Activated T-cell treated with anti-CD3 and anti-CD28 coated beads for 4 hours (primary cell): ENCODE data around the gene COPZ2.
"Not testable (repeated sequence)": the region's sequence is repeated elsewhere in the genome, so short reads cannot be mapped to it uniquely, and the experiment has no call there.

Experiments used
- DNase-seq: peaks from one replicate; pipeline ENCODE4 v3.0.0-alpha.2; 2020

COPZ2 gene

DNA sequence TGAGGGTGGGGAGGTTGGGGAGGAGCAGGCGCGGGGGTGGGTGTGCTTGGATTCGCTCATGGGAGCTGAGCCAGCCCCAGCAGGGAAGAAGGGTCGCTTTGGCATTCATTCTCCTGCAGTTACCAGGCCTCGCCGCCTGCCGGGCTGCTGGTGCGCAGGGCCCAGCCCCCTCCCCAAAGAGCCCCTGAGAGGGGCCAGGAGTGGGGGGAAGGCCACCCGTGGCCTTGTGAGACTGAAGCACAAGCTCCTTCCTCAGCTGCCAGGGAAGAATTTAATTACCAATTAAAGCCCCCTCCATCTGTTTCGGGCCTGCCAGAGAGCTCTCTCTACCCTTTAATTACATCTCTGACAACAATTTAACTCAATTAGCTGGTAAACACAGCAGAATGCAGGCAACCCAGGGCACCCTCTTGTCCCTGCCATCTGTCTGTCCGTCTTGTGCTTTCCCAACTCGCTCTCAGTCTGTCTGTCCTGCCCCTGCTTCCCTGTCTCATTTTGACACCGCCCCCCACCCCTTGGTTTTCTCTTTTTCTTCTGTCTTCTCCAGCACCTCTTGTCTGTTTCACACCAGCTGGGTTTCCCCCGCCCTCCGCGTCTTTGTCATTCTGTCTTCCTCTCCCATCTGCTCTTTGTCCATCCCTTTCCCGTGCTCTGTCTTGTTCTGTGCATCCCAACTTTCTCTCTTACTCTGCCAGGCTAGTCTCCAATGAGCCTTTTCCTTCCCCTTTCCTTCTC is 34.0 kb downstream of the COPZ2 start:
- no peak for DNase-seq

DNA sequence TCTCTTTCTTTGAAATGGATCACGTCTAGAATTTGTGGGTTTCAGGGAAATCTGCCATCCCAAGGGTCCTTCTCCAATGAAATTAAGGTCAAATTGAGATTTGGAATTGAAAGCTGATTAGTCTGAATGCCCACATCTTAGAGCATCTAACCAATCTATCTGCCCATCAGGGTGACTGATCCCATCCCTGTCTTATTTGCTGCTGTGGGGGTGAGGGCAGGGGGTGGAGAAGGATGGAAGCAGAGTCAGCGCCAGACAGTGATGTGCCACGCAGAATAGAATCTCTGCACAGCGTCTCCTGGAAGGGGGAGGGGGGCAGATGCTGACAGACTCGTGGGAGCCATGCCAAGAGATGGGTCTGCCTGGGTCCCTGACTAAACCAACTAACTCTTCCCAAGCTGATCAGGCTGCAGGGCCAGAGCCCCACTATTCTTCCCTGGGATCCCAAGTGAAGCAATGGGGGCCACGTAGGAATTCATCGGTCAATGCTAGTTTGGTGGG is 34.6 kb downstream of the COPZ2 start:
- DNase-seq: no peak

DNA sequence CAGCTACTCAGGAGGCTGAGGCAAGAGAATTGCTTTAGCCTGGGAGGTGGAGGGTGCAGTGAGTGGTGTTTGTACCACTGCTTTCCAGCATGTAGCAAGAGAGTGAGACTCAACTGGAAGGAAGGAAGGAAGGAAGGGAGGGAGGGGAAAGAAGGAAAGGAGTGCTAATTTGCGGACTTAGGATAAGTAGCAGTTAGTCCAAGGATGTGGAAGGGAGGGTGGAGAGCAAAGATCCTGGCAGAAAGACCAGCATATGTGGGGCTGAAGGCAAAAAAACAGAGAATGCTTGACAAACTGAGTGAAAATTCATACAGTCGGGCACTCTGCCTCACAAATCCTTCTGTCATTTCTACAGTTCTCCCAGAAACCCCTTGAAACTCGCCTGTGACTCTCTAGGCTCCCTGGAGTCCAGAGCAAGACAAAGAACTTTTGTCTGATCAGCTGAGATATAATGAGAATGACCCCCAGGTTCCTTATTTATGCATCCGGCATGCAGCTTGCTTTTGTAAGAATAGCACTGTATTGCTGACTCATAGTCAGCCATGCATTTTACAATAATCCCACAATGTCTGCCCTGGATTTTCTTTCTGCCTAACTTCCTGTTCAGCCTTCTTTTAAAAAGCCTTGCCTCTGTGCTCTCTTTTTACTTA is 35.2 kb downstream of the COPZ2 start:
- DNase-seq: no peak

DNA sequence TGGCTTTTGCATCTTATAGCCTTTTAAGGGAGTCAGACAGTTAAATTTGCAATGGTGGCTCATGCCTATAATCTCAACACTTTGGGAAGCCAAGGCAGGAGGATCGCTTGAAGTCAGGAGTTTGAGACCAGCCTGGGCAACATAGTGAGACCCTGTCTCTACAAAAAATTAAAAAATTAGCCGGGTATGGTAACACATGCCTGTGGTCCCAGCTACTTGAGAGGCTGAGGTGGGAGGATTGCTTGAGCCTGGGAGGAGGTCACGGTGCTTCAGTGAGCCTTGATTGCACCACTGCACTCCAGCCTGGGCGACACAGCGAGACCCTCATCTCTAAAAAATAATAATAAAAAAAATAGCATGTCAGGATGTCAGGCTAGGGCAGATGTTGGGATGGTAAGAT is 35.9 kb downstream of the COPZ2 start:
- not testable (repeated sequence) for DNase-seq

DNA sequence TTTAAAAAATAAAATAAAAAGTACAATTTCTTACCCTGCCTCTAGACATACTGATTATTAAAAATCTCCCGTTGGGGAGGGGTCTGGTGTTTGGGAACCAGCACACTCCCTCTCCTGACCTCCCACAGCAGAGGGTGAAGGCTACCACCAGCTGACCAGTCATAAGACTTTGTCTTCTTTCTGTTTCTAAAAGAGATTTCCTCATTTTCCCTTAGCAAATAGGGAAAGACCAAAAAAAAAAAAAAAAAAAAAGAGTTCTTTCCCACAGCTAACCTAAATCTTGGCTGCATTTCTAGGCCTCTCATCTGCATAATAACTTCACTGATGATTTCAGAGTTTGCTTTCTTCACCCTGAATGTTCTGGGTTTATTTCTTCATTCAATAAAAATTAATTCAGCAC is 36.4 kb downstream of the COPZ2 start:
- no peak for DNase-seq

DNA sequence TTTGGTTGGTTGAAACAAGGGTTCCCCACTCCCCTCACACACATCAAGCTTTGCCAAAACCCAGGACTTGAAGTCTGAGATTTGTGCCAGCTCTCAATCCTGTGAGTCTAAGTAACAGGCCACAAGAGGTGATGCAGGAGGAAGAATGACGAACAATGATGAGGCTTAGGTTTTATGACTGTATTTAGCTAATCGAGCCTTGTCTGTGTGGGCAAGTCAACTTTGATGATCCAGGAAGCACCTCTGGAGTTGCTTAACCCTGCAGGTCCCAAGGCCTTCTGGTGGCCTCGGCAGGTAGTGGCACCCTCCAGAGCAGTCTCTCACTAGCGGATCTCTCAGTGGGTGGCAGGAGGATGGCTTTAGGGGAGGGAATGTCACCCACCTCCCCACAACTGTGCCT is 38.0 kb downstream of the COPZ2 start:
- DNase-seq: no peak

DNA sequence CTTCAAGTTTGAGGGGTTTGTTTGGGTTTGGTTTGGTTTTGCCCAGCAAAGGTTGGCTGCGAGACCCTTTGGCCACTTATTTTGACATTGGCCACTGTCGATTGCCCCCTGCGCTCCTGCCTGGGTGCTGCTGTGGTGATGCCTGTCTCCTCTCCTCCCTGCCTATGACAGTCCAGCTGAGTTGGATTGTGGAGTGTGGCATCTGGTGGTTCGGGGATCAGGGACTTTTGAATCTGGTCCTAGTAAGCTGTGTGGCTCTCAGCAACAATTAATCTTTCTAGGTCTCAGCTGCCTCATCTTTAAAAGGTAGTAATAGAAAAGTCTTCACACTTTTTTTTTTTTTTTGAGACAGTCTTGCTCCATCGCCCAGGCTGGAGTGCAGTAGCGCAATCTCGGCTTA is 39.6 kb downstream of the COPZ2 start:
- DNase-seq: no peak

DNA sequence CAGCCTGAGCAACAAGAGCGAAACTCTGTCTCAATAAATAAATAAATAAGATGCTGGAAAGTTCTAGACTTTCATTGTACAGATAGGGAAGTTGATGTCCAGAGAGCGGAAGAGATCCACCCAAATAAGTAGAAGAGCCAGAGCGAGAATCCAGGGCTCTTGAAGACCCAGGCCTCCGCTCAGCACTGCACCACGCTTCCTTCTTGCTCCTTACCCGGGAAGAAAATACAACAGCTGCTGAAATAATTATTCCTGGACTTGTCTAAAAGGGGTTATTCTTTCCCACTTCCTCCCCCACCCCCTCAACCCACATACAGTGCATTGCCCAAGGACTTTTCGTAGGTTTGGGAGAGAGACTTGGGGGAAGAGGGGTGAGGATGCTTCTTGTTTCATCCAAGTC is 40.0 kb downstream of the COPZ2 start:
- no peak for DNase-seq

DNA sequence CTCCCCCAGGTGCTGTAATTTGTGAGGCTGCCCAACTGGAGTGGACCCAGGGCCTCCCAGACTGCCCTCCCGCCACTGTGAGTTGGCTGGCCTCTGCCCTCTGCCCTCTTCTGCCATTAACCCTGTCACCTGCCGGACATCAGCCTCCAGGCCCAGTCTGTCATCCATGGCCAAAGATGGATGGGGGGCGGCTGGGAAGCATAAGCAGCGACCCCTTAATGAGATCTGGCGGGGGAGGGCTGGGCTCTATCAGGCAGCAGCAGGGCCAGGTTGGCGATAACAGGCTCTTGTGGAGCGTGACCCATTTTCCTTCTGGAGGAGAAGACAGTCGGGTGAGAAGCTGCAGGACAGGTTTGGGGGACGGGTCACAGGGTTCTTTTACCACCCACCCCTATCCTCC is 41.4 kb downstream of the COPZ2 start:
- no peak for DNase-seq

DNA sequence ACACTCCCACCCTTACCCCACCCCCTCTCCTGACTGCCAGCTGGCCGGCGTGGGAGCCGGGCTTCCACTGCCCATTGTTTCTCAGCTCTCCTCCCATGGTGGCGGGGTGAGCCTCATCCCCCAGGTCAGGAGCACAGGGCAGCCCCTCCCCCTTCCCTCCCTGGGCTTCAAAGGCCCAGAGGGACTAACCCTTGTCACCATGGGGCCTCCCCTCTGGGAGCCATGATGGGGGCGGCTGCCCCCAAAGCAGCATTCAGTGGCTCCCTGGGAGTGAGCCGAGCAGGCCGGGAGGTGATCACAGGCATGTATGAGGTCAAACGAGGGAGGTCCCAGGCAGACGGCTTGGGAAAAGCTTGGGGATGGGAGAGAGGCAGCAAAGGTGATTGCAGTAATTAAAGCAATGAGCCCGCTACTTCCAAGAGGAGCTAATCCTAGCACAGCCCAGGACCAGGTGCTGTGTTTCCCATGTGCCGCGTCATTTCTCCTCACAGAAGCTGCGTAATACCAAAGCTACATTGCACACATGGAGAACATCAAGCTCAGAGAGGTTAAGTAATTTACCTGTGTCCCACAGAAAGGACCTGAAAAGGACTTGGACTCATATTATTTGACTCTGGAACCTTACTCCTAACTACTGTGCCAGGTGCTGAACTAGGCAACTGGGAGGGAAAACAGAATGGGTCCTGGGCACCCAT is 42.2 kb downstream of the COPZ2 start:
- no peak for DNase-seq

DNA sequence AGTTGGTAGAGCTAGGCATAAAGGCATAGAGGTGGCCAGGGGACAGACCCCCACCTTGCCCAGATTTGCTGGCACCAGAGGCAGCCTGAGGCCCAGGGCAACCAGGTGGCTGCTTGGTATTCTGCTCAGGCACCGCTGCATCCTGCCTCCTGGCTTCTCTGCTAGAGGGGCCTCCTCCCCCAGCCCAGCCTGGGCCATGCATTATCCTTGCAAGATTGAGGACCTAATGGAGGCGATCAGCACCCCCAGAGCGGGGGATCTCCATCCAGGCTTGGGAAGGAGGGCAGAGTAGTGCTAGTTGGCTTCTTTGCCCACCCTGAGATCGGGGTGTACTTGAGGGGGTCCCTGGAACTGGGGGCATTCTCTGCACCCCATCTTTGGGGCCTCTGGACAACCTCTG is 42.9 kb downstream of the COPZ2 start:
- DNase-seq: no peak

DNA sequence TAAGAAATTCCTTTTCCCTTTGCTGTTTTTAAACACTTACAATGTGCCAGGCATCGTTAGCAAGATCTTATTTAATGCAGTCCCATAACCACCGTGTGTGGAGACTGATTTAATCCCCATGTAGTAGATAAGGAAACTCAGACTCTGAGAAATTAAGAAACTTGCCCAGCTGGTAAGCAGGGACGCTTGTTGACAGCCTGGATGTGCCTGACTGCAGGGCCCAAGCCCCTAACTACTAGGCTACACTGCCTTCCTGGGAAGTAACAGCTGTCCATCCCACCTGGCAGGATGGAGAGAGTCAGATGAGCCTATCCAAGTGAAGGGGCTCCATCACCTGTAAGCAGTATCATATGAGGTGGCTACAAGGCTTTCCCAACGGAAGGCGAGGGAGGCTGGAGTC is 43.6 kb downstream of the COPZ2 start:
- DNase-seq: no peak

DNA sequence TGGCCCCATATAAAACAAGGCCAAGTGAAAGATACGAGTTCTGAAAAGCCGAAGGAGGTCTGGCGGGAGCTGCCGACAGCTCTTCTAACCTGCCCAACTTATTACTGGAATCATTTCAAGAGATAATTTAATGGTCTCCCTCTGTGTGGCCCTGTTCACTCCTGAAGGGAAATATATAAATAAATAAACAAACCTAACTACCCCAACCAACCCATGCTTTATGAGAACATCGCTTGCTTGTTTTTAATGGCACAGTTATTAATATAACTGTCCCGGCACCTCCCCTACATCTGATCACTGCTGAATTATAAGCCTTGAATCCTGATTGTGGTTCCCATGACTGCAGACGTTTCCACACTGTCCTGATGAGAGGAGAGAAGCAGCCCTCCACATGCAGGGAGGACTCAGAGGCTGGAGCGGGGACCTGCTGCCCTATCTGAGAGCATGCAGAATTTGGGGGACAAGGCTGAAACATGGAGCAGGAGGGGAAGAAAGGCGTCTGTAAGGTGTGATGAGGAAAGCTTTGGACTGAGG is 44.5 kb downstream of the COPZ2 start:
- no peak for DNase-seq

DNA sequence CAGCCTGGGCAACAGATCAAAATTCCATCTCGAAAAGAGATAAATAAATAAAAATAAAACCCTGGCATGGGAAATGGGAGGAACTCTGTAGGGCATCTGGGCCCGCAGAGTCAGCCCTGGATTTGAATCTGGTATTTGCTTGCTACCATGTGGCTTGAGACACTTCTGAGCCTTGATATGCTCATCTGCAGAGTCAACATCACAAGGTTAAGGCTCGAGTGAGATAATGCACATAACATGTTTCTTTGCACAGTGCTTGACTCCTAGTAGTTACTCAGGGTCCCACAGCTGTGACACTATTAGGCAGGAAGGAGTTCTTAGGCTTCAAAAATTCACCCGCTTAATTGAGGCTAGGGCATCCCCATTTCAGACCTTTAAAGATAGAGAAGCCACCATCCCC is 45.4 kb downstream of the COPZ2 start:
- no peak for DNase-seq

DNA sequence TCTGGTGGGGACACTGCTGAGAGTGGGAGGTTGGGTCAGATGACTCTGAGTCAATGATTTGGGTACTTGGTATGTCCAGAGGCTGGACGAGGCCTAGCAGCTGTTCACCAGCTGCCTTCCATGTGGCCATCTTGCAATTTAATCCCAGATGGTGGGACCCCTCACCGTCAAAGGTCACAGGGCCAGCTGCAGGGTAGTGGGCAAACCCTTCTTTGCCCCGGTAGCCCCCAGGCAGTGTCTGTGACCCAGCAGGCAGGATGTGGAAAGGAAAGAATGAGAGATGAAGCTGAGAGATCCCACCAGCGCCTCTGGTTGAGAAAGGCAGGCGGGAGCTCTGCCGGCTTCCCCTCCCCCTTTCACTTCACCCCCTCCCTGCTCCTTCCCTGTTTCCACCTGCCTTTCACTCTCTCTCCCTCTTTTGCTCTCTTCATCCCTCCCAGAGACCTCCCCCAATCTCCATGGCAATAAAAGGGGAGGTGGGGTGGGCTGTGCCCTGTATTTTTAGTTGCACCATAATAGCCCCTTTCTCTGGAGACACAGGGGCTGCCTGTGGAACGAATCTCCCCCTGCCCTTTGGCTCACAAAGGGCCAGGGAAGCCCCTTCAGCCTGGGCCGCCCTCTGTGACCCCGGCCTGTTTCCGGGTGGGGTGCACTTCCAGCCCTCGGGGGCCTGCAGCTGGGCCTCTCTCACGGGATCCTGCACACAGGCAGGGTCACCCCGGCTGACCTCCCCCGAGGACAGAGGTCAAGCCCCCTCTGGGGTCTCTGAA is 46.5 kb downstream of the COPZ2 start:
- DNase-seq: no peak

DNA sequence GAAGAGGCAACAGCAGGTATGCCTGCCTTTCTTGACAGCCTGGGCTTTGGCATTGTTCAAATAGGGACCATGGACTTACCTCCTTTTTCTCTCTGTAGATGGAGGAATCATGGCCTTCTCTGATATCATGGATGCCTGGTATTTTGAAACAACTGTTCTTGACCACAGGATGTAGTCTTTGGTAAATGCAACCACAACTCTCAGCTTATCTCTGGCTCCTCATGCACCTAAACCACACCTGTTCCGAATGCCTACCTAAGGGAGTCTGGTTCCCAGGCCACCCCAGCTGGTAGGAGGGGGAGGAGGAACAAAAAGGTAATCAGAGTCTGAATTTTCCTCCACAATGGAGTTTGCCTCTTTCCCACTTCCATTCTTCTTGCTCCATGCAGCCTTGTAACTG is 47.9 kb downstream of the COPZ2 start:
- DNase-seq: no peak

DNA sequence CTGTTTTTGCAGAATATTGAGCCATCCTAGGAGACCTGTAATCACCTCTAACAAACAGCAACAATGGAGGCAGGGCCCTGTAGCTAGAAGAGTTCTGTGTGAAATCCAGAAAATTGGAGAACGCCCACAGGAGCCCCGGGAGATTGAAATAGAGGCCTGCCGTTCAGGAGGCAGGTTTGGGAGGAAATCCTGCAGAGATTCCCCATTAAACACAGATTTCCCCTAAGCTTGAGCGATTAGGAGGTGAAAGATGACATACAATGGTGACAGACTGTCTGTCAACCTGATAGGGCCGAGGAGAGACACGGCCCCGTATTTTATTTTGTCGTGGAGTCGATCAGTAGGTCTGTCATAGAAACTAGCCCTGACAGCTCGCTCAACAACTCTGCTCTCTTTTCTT is 48.4 kb downstream of the COPZ2 start:
- DNase-seq: no peak

DNA sequence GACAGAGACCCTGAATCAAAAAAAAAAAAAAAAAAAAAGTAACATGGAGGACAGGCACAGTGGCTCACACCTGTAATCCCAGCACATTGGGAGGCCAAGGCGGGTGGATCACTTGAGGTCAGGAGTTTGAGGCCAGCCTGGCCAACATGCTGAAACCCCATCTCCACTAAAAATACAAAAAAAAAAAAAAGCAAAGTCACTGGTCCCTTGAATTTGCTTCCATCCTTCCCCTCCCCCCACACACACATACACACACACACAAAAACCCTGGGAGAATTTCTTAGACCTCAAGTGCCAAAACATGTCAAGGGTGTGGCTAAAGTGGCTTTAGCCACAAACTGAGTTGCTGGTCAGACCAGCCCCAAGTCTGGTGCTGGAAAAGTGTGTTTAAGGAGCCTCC is 49.2 kb downstream of the COPZ2 start:
- DNase-seq: not testable (repeated sequence)

DNA sequence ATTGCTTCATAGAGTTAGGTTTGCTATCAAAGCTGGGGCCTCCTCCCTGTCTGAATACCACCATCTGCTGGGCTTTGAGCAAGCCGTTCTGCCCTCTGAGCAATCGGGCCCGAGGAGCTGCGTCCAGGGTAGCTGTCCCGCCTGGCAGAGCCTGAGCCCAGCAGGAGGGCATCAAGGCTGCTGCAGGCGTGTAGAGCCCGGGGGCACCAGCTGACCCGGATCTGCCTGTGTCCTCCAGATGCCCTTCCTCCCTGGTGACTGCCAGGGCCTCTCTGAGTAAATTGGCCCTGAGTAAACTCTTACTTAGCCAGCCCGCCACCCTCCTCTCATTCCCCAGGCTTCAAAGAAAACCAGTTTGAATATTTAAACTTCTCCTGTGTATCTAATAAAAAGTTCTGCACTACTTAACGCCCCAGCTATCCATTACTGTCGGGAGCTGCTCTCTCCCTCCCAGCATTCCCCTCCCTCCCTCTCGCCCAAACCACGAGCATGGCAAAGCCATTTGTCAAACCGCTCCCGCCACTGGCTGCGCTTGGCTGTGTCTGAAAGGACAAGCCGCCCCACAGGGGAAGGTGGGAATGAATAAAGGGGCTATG is 50.3 kb downstream of the COPZ2 start:
- DNase-seq: no peak

DNA sequence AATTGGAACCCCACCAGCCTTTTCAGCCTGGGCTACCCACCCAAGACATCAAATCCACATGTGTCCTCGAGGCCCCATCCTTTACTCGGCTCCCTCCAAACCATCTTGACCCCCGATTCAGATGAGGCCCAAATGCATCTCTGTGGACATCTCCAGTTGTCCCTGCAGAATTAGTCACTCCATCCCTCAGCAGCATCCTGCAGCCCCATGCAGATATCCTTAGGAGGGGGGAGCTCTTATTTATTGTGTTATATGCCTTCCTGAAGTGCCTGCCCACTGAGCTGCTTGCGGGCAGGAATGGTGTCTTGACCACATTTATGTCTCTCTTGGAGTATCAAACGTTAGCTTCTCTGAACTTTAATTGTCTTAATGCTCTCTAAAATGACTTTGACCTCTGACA is 51.1 kb downstream of the COPZ2 start:
- no peak for DNase-seq

DNA sequence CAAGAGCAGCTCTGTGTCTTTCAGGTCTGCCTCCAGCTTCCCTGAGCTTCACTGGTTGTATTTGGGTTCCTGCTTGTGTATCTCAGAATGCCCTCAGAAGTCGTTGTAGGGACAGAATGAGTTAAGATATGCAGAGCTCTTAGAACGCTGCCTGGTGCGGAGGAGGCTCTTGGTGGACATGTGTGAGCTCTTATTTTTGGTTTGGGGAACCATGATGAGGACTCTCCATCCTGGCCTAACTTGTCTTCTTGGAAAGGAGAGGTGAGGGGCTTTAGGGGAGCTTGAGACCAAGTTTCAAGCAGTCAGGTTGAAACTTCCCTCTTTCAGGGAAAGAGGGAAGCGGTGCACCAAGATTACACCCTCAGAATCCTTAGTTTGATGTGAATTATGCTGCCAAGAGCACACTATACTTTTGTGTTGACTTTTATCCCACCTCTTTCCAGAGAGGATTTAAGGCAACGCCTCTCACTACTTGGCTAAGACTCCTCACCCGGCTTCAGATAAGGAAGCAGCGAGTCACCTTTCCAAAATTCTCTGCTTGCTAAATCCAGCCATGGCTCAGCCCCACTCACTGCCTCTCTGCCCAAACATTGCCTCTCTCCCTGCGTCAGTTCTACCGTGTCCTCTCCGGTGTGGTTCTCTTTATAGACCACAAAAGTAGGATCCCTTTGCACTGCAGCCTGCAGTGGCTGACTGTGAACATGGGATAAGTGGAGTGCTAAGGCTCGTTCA is 53.9 kb downstream of the COPZ2 start:
- DNase-seq: no peak
